Neural progenitor cell (in vitro differentiated cells): ENCODE data around the gene HSPG2. TPM values are rescaled to one million over a fixed set of nuclear protein-coding genes. Genes with fewer than 3 reads are reported as not detected.

Source experiments
- DNase-seq: peaks from one replicate; pipeline ENCODE4 v3.0.0-alpha.2; 2016; ENCODE audit warnings: low spot score
- H2AFZ ChIP-seq: fragments of 200-600 bp; sonication (generic); replicated peaks from 2 replicates; pipeline ENCODE4 v1.6.1; 2016; ENCODE audit warnings: antibody characterized with exemption
- H3F3A ChIP-seq: fragments of 200-600 bp; sonication (generic); 2 replicates; pipeline ENCODE4 v1.6.1; 2016; ENCODE audit warnings: antibody characterized with exemption, low read depth
- H3K27ac ChIP-seq: fragments of 200-600 bp; sonication (generic); 2 replicates; pipeline ENCODE4 v1.5.1; 2016; ENCODE audit warnings: mild to moderate bottlenecking
- H3K27me3 ChIP-seq: fragments of 200-600 bp; sonication (generic); 2 replicates; pipeline ENCODE4 v1.6.1; 2016; ENCODE audit warnings: mild to moderate bottlenecking, moderate library complexity
- H3K36me3 ChIP-seq: fragments of 200-600 bp; sonication (generic); 2 replicates; pipeline ENCODE4 v1.5.1; 2016
- H3K4me1 ChIP-seq: fragments of 200-600 bp; sonication (generic); 2 replicates; pipeline ENCODE4 v1.6.1; 2016; ENCODE audit warnings: mixed run types
- H3K4me2 ChIP-seq: fragments of 200-600 bp; sonication (generic); 2 replicates; pipeline ENCODE4 v1.6.1; 2016
- H3K4me3 ChIP-seq: fragments of 200-600 bp; sonication (generic); 2 replicates; pipeline ENCODE4 v1.5.1; 2016
- H3K79me2 ChIP-seq: fragments of 200-600 bp; sonication (generic); 2 replicates; pipeline ENCODE4 v1.6.1; 2016; ENCODE audit warnings: low read depth
- H3K9ac ChIP-seq: fragments of 200-600 bp; sonication (generic); 2 replicates; pipeline ENCODE4 v1.6.1; 2016
- H3K9me3 ChIP-seq: fragments of 200-600 bp; sonication (generic); 2 replicates; pipeline ENCODE4 v1.5.1; 2016; ENCODE audit warnings: low read depth
- H4K20me1 ChIP-seq: fragments of 200-600 bp; sonication (generic); 2 replicates; pipeline ENCODE4 v1.6.1; 2016; ENCODE audit warnings: low read depth
- H3K27ac Mint-ChIP-seq: 3 replicates; pipeline ENCODE4 v1.8.0; 2021; ENCODE audit warnings: mixed read lengths
- H3K27me3 Mint-ChIP-seq: 2 replicates; pipeline ENCODE4 v1.8.0; 2022; ENCODE audit warnings: low read depth, mild to moderate bottlenecking, inconsistent platforms, moderate library complexity, mixed read lengths; ENCODE audit not compliant: insufficient read depth
- H3K36me3 Mint-ChIP-seq: 3 replicates; pipeline ENCODE4 v1.8.0; 2021; ENCODE audit warnings: mixed read lengths
- H3K4me1 Mint-ChIP-seq: 3 replicates; pipeline ENCODE4 v1.8.0; 2021; ENCODE audit warnings: mixed read lengths
- H3K4me3 Mint-ChIP-seq: 3 replicates; pipeline ENCODE4 v1.8.0; 2021; ENCODE audit warnings: mild to moderate bottlenecking, moderate library complexity, mixed read lengths
- H3K9me3 Mint-ChIP-seq: 3 replicates; pipeline ENCODE4 v1.8.0; 2020; ENCODE audit warnings: mixed read lengths
- CTCF ChIP-seq: fragments of 200-600 bp; sonication (generic); IDR thresholded peaks from 2 replicates; pipeline ENCODE4 v1.5.1; 2017; ENCODE audit warnings: antibody characterized with exemption, mild to moderate bottlenecking
- EZH2 ChIP-seq: fragments of 200-600 bp; sonication (generic); IDR thresholded peaks from 2 replicates; pipeline ENCODE4 v1.6.1; 2017; ENCODE audit warnings: antibody characterized with exemption, mild to moderate bottlenecking, moderate library complexity
- EZH2phosphoT487 ChIP-seq: fragments of 200-600 bp; sonication (generic); IDR thresholded peaks from 2 replicates; pipeline ENCODE4 v1.6.1; 2017; ENCODE audit warnings: antibody characterized with exemption
- total RNA-seq: library from RNA; depleted of rRNA; stranded (reverse); fragments of >200 nt; gene quantifications from 2 replicates; pipeline ENCODE4 v1.2.3, GENCODE V29; 2015; ENCODE audit warnings: low replicate concordance

HSPG2 gene
- total RNA-seq, 1 donor from 2014 or later = 6.9 TPM

- peaks cover 5% of the 10 kb centered on the region for H3K27me3 Mint-ChIP-seq
Measured at GRCh38 chr1:21849909-21850576, 87.1 kb downstream of the HSPG2 start.

DNA sequence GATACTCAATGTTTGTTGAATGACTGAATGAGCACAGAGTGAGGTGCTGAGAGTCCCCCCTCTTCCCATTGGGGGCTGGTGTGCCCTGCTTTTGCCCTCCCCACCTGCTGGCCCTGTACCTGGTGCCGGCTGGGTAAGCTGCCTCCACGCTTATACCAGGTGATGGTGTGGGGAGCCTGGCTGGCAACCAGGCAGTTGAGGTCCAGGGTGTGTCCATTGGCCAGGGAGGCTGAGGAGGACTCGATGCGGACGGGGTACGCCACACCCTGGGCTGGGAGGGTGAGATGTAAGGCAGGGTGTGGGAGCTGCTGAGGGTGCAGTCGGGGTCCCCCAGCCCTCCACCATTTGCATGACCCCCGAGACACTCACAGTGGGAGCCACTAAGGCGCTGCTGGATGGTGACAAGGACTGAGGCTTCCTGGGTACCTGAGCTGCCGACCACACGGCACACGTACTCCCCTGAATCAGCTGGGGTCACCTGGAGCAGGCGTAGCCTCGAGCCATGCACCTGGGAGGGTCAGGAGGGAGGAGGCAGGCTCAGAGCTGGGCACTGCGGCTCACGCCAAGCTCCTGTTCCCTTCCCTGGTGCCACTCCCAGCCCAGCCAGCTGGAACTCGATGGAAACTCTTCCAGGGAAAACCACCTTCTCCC, 88.5 kb downstream of the HSPG2 start:
- peaks cover 5% of the 10 kb centered on the region for H3K27me3 Mint-ChIP-seq
- H3K9me3 Mint-ChIP-seq = no peaks in the 10 kb centered on the region
- no peak overlapping the region for H3K27ac Mint-ChIP-seq

More at GRCh38 chr1:21849909-21850576, 87.1 kb downstream of the HSPG2 start:
- Histone ChIP-seq H3F3A (no peaks in the 10 kb centered on the region), H3K27ac (no peak overlapping the region), H3K27me3 (no peaks in the 10 kb centered on the region), H3K9me3 (no peaks in the 10 kb centered on the region), H3K79me2 (no peaks in the 10 kb centered on the region), H3K4me2 (no peak overlapping the region), H3K9ac (no peak overlapping the region), H3K4me1 (no peaks in the 10 kb centered on the region), H3K4me3 (no peak overlapping the region), H3K36me3 (no peaks in the 10 kb centered on the region), H2AFZ (no peak overlapping the region), H4K20me1 (no peaks in the 10 kb centered on the region)
- no peaks in the 10 kb centered on the region for H3K4me1 Mint-ChIP-seq
- no peak for DNase-seq
- H3K36me3 Mint-ChIP-seq = peaks cover 5% of the 10 kb centered on the region
- H3K9me3 Mint-ChIP-seq = no peaks in the 10 kb centered on the region
- H3K4me3 Mint-ChIP-seq = no peak overlapping the region
- H3K27ac Mint-ChIP-seq = no peak overlapping the region
- TF ChIP-seq EZH2phosphoT487 (no peak), EZH2 (no peak), CTCF (no peak)

More for the DNA sequence above, 88.5 kb downstream of the HSPG2 start:
- H3K36me3 ChIP-seq = no peaks in the 10 kb centered on the region
- H3K36me3 Mint-ChIP-seq = peaks cover 5% of the 10 kb centered on the region
- H3K4me1 Mint-ChIP-seq = no peaks in the 10 kb centered on the region
- no peak overlapping the region for H3K4me3 ChIP-seq
- no peak overlapping the region for H3K4me2 ChIP-seq
- no peaks in the 10 kb centered on the region for H3K4me1 ChIP-seq
- H4K20me1 ChIP-seq = no peaks in the 10 kb centered on the region
- TF ChIP-seq EZH2 = no peak
- TF ChIP-seq CTCF = no peak
- TF ChIP-seq EZH2phosphoT487 = no peak
- no peak overlapping the region for H2AFZ ChIP-seq
- DNase-seq = no peak
- no peak overlapping the region for H3K27ac ChIP-seq
- H3F3A ChIP-seq = no peaks in the 10 kb centered on the region
- H3K79me2 ChIP-seq = no peaks in the 10 kb centered on the region
- no peaks in the 10 kb centered on the region for H3K9me3 ChIP-seq
- no peak overlapping the region for H3K4me3 Mint-ChIP-seq
- no peaks in the 10 kb centered on the region for H3K27me3 ChIP-seq
- H3K9ac ChIP-seq = no peak overlapping the region
